Measurements from ENCODE around the gene GNA15. TPM values are rescaled to one million over a fixed set of nuclear protein-coding genes. Genes with fewer than 3 reads are reported as not detected.

The GNA15 gene
- total RNA-seq, 1 experiment from 2014 or later, result 0.22 TPM

DNA sequence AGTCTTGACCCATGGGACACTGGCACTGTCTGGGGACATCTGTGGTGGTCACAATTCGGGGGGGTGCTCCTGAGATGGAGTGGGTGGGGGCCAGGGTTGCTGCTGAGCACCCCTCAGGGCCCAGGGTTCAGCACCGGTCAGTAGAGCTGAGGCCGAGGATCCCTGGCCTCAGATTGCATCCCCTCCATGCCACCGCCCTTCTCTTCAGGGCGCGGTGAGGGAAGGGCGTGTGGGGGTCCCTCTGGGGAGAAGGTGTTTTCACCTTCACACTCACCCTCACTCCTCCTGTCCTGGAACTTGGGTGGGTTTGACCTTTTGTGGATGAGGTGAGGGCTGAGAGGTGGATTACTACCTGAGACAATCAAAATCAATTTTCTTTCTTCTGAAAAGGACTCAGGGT is 28.2 kb upstream of the GNA15 start (continued):
- TF ChIP-seq, protein P1, sequence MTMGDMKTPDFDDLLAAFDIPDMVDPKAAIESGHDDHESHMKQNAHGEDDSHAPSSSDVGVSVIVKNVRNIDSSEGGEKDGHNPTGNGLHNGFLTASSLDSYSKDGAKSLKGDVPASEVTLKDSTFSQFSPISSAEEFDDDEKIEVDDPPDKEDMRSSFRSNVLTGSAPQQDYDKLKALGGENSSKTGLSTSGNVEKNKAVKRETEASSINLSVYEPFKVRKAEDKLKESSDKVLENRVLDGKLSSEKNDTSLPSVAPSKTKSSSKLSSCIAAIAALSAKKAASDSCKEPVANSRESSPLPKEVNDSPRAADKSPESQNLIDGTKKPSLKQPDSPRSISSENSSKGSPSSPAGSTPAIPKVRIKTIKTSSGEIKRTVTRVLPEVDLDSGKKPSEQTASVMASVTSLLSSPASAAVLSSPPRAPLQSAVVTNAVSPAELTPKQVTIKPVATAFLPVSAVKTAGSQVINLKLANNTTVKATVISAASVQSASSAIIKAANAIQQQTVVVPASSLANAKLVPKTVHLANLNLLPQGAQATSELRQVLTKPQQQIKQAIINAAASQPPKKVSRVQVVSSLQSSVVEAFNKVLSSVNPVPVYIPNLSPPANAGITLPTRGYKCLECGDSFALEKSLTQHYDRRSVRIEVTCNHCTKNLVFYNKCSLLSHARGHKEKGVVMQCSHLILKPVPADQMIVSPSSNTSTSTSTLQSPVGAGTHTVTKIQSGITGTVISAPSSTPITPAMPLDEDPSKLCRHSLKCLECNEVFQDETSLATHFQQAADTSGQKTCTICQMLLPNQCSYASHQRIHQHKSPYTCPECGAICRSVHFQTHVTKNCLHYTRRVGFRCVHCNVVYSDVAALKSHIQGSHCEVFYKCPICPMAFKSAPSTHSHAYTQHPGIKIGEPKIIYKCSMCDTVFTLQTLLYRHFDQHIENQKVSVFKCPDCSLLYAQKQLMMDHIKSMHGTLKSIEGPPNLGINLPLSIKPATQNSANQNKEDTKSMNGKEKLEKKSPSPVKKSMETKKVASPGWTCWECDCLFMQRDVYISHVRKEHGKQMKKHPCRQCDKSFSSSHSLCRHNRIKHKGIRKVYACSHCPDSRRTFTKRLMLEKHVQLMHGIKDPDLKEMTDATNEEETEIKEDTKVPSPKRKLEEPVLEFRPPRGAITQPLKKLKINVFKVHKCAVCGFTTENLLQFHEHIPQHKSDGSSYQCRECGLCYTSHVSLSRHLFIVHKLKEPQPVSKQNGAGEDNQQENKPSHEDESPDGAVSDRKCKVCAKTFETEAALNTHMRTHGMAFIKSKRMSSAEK (CRISPR knock-in tag; IDR thresholded peaks at IDR 0.05; ENCODE audit: borderline replicate concordance), result no peak
- TF ChIP-seq, protein P2, sequence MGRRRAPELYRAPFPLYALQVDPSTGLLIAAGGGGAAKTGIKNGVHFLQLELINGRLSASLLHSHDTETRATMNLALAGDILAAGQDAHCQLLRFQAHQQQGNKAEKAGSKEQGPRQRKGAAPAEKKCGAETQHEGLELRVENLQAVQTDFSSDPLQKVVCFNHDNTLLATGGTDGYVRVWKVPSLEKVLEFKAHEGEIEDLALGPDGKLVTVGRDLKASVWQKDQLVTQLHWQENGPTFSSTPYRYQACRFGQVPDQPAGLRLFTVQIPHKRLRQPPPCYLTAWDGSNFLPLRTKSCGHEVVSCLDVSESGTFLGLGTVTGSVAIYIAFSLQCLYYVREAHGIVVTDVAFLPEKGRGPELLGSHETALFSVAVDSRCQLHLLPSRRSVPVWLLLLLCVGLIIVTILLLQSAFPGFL (CRISPR knock-in tag; IDR thresholded peaks at IDR 0.05; ENCODE audit: borderline replicate concordance), result no peak
- TF ChIP-seq, protein P3, sequence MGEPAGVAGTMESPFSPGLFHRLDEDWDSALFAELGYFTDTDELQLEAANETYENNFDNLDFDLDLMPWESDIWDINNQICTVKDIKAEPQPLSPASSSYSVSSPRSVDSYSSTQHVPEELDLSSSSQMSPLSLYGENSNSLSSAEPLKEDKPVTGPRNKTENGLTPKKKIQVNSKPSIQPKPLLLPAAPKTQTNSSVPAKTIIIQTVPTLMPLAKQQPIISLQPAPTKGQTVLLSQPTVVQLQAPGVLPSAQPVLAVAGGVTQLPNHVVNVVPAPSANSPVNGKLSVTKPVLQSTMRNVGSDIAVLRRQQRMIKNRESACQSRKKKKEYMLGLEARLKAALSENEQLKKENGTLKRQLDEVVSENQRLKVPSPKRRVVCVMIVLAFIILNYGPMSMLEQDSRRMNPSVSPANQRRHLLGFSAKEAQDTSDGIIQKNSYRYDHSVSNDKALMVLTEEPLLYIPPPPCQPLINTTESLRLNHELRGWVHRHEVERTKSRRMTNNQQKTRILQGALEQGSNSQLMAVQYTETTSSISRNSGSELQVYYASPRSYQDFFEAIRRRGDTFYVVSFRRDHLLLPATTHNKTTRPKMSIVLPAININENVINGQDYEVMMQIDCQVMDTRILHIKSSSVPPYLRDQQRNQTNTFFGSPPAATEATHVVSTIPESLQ (CRISPR knock-in tag; IDR thresholded peaks at IDR 0.05), result no peak
- TF ChIP-seq ZNF396 (CRISPR knock-in tag; IDR thresholded peaks at IDR 0.05; ENCODE audit: borderline replicate concordance) (no peak), RORB (CRISPR knock-in tag; IDR thresholded peaks at IDR 0.05) (no peak), GTF2I (CRISPR knock-in tag; conservative IDR thresholded peaks at IDR 0.05) (no peak), TCF7 (CRISPR knock-in tag; IDR thresholded peaks at IDR 0.05; ENCODE audit: low read depth) (no peak), ZNF138 (CRISPR knock-in tag; conservative IDR thresholded peaks at IDR 0.05) (no peak)
- TF ChIP-seq, protein P4, sequence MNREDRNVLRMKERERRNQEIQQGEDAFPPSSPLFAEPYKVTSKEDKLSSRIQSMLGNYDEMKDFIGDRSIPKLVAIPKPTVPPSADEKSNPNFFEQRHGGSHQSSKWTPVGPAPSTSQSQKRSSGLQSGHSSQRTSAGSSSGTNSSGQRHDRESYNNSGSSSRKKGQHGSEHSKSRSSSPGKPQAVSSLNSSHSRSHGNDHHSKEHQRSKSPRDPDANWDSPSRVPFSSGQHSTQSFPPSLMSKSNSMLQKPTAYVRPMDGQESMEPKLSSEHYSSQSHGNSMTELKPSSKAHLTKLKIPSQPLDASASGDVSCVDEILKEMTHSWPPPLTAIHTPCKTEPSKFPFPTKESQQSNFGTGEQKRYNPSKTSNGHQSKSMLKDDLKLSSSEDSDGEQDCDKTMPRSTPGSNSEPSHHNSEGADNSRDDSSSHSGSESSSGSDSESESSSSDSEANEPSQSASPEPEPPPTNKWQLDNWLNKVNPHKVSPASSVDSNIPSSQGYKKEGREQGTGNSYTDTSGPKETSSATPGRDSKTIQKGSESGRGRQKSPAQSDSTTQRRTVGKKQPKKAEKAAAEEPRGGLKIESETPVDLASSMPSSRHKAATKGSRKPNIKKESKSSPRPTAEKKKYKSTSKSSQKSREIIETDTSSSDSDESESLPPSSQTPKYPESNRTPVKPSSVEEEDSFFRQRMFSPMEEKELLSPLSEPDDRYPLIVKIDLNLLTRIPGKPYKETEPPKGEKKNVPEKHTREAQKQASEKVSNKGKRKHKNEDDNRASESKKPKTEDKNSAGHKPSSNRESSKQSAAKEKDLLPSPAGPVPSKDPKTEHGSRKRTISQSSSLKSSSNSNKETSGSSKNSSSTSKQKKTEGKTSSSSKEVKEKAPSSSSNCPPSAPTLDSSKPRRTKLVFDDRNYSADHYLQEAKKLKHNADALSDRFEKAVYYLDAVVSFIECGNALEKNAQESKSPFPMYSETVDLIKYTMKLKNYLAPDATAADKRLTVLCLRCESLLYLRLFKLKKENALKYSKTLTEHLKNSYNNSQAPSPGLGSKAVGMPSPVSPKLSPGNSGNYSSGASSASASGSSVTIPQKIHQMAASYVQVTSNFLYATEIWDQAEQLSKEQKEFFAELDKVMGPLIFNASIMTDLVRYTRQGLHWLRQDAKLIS (CRISPR knock-in tag; IDR thresholded peaks at IDR 0.05; ENCODE audit: borderline replicate concordance), result no peak
- TF ChIP-seq, protein P5, sequence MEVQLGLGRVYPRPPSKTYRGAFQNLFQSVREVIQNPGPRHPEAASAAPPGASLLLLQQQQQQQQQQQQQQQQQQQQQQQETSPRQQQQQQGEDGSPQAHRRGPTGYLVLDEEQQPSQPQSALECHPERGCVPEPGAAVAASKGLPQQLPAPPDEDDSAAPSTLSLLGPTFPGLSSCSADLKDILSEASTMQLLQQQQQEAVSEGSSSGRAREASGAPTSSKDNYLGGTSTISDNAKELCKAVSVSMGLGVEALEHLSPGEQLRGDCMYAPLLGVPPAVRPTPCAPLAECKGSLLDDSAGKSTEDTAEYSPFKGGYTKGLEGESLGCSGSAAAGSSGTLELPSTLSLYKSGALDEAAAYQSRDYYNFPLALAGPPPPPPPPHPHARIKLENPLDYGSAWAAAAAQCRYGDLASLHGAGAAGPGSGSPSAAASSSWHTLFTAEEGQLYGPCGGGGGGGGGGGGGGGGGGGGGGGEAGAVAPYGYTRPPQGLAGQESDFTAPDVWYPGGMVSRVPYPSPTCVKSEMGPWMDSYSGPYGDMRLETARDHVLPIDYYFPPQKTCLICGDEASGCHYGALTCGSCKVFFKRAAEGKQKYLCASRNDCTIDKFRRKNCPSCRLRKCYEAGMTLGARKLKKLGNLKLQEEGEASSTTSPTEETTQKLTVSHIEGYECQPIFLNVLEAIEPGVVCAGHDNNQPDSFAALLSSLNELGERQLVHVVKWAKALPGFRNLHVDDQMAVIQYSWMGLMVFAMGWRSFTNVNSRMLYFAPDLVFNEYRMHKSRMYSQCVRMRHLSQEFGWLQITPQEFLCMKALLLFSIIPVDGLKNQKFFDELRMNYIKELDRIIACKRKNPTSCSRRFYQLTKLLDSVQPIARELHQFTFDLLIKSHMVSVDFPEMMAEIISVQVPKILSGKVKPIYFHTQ (CRISPR knock-in tag; IDR thresholded peaks at IDR 0.05), result no peak

DNA sequence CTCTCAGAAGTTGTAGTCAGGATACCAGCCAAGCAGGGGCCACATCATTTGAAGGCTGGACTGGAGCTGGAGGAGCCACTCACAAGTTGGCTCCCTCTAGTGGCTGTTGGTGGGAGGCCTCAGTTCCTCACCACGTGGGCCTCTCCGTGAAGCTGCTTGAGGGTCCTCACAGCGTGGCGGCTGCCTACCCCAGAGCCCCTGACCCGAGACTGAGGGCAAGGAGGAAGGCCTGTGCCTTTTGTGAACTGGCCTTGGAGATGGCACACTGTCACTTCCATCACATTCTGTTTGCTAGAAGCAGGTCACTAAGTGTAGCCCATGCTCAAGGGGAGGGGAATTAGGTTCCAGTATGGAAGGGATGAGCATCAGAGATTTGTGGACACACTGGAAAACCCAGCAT is 27.1 kb upstream of the GNA15 start:
- H3K4me3 Mint-ChIP-seq, result no peak overlapping the region
- no peaks in the 10 kb centered on the region for H3K9me3 Mint-ChIP-seq
- H3K4me1 Mint-ChIP-seq, result peaks cover 24% of the 10 kb centered on the region
- H3K36me3 Mint-ChIP-seq, result 0 out of 2 replicates have a peak, but pooled peaks cover 2% of the 10 kb centered on the region
- DNase-seq (ENCODE audit: low spot score) (peak; percentile 84), ATAC-seq (peak; percentile 61)
- ChIA-PET CTCF (interaction anchor here (0.5 to 3.0 kb wide), 56 partner anchors 8 to 646 kb away, joined by 3 to 29 read pairs (median 4); partner anchors contain the start of genes GNA11 and ZNF57), POLR2A (interaction anchor here (0.6 kb wide), 1 partner anchor 143 kb away, joined by 3 read pairs; no protein-coding TSS in a partner anchor)
- H3K27me3 Mint-ChIP-seq (ENCODE audit: low read depth), result no peaks in the 10 kb centered on the region
- H3K27ac Mint-ChIP-seq, result peak overlapping the region; percentile 86
- TF ChIP-seq NFYB (CRISPR knock-in tag; conservative IDR thresholded peaks at IDR 0.05; ENCODE audit: low read depth), result no peak
- TF ChIP-seq, protein P6, sequence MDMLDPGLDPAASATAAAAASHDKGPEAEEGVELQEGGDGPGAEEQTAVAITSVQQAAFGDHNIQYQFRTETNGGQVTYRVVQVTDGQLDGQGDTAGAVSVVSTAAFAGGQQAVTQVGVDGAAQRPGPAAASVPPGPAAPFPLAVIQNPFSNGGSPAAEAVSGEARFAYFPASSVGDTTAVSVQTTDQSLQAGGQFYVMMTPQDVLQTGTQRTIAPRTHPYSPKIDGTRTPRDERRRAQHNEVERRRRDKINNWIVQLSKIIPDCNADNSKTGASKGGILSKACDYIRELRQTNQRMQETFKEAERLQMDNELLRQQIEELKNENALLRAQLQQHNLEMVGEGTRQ (CRISPR knock-in tag; IDR thresholded peaks at IDR 0.05), result peak; percentile 68
- TF ChIP-seq NR2C2 (CRISPR knock-in tag; IDR thresholded peaks at IDR 0.05), result no peak
- TF ChIP-seq, protein P7, sequence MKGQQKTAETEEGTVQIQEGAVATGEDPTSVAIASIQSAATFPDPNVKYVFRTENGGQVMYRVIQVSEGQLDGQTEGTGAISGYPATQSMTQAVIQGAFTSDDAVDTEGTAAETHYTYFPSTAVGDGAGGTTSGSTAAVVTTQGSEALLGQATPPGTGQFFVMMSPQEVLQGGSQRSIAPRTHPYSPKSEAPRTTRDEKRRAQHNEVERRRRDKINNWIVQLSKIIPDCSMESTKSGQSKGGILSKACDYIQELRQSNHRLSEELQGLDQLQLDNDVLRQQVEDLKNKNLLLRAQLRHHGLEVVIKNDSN (CRISPR knock-in tag; IDR thresholded peaks at IDR 0.05), result peak; percentile 78
- TF ChIP-seq, protein P8, sequence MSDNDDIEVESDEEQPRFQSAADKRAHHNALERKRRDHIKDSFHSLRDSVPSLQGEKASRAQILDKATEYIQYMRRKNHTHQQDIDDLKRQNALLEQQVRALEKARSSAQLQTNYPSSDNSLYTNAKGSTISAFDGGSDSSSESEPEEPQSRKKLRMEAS (CRISPR knock-in tag; IDR thresholded peaks at IDR 0.05), result peak; percentile 86; the same call in 1 of the 2 replicates
- TF ChIP-seq, protein P9, sequence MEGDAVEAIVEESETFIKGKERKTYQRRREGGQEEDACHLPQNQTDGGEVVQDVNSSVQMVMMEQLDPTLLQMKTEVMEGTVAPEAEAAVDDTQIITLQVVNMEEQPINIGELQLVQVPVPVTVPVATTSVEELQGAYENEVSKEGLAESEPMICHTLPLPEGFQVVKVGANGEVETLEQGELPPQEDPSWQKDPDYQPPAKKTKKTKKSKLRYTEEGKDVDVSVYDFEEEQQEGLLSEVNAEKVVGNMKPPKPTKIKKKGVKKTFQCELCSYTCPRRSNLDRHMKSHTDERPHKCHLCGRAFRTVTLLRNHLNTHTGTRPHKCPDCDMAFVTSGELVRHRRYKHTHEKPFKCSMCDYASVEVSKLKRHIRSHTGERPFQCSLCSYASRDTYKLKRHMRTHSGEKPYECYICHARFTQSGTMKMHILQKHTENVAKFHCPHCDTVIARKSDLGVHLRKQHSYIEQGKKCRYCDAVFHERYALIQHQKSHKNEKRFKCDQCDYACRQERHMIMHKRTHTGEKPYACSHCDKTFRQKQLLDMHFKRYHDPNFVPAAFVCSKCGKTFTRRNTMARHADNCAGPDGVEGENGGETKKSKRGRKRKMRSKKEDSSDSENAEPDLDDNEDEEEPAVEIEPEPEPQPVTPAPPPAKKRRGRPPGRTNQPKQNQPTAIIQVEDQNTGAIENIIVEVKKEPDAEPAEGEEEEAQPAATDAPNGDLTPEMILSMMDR (IDR thresholded peaks at IDR 0.05), result peak; percentile 72

Data from WTC11 (cell line).